ENCODE data around the gene FAM89B.

Gene FAM89B

DNA sequence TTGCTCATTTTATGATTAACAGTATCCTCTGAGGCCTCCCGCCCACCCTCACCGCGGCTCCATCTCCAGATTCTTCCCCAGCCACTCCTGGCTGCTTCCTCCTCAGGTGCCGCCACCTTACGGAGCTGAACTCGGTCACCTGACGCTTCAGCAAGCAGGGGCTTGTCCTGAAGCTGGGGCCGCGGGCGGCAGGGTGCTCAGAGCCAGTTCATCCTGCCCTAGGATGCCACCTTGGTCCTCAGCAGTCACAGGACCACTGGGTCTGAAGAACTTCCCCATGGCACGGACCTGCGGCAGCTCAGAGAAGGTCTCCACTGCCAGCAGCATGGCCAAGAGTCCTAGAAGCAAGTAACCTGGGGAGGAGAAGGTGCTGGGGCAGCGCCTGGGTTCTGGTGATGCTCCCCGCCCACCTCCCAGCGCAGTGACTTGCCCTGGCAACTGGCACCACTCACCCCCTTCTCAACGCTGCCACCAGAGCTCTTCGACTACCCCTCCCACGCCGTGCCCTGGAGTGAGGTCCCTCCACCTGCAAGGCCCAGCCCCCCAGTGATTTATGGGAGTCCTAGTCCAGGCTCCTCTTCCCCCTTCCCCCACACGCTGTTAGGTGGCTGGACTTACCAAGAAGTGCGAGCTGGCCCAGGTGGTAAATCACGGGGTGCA, 20.6 kb downstream of the FAM89B start:
- H3K36me3 ChIP-seq (ENCODE audit: control insufficient read depth, insufficient read depth, low read length), result no peaks in the 10 kb centered on the region

GRCh38 chr11:65593518-65594414, 21.4 kb downstream of the FAM89B start:
- H3K4me1 ChIP-seq (ENCODE audit: control insufficient read depth, insufficient read depth, low read length), result no peaks in the 10 kb centered on the region
- H3K9ac ChIP-seq (ENCODE audit: low read depth, low read length), result no peak overlapping the region
- no peak overlapping the region for H3K4me3 ChIP-seq (ENCODE audit: low read depth, low read length)
- H3K27me3 ChIP-seq (ENCODE audit: control insufficient read depth, insufficient read depth, low read length), result peaks cover 31% of the 10 kb centered on the region
- H3K9me3 ChIP-seq (ENCODE audit: control insufficient read depth, insufficient read depth, low read length), result no peaks in the 10 kb centered on the region
- H3K36me3 ChIP-seq (ENCODE audit: control insufficient read depth, insufficient read depth, low read length), result no peaks in the 10 kb centered on the region

More for the DNA sequence above, 20.6 kb downstream of the FAM89B start:
- Histone ChIP-seq H3K9ac (ENCODE audit: low read depth, low read length) (no peak overlapping the region), H3K9me3 (ENCODE audit: control insufficient read depth, insufficient read depth, low read length) (no peaks in the 10 kb centered on the region), H3K4me3 (ENCODE audit: low read depth, low read length) (peak overlapping the region; percentile 63), H3K27me3 (ENCODE audit: control insufficient read depth, insufficient read depth, low read length) (peaks cover 31% of the 10 kb centered on the region), H3K4me1 (ENCODE audit: control insufficient read depth, insufficient read depth, low read length) (peaks cover 3% of the 10 kb centered on the region)

GRCh38 chr11:65595131-65595530, 22.8 kb downstream of the FAM89B start:
- Histone ChIP-seq H3K4me3 (ENCODE audit: low read depth, low read length) (no peak overlapping the region), H3K36me3 (ENCODE audit: control insufficient read depth, insufficient read depth, low read length) (no peaks in the 10 kb centered on the region), H3K27me3 (ENCODE audit: control insufficient read depth, insufficient read depth, low read length) (peaks cover 29% of the 10 kb centered on the region), H3K4me1 (ENCODE audit: control insufficient read depth, insufficient read depth, low read length) (no peaks in the 10 kb centered on the region), H3K9ac (ENCODE audit: low read depth, low read length) (no peak overlapping the region), H3K9me3 (ENCODE audit: control insufficient read depth, insufficient read depth, low read length) (no peaks in the 10 kb centered on the region)

DNA sequence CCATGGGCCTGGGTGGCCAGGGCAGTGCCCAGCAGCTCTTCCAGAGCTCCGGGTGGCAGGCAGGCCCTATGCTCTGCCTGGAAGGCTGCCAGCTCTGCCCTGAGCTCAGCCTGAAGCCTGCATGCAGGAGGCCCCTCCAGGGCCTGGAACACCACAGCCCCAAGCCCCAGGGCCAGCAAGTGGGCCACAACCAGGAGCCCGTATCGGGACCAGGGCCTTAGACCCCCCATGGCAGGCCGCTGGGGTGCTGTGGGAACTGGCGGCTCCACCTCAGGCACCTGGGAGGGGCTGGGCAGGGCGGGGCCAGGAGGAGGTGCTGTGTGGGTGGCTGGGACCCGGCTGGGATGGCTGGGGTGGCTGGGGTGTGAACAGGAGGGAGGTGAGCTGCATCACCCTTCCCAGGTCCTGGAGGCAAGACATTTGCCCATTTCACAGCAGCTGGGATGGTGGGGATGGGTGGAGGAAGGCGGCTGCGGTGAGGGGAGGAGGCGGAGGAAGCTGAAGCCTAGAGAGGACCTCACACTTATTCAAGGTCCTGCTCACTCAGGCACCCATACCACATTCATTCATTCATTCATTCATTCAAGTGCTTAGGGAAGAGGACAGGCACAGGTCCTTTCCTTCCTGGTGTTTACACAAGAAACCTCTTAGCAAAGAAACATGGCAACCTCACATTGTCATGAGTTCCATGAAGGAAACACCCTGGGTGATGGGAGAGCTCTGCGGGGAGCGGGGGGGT, 23.4 kb downstream of the FAM89B start, which contains the start of gene KCNK7:
KCNK7 (minus strand) TSS at position 258 of the 739 bp plus-strand sequence; CDS start at position 230, 28 bp downstream.
- H3K4me1 ChIP-seq (ENCODE audit: control insufficient read depth, insufficient read depth, low read length), result no peaks in the 10 kb centered on the region
- no peak within 1 kb of the TSS for H3K4me3 ChIP-seq (ENCODE audit: low read depth, low read length)
- H3K9me3 ChIP-seq (ENCODE audit: control insufficient read depth, insufficient read depth, low read length), result no peaks in the 10 kb centered on the region
- H3K27me3 ChIP-seq (ENCODE audit: control insufficient read depth, insufficient read depth, low read length), result peaks cover 24% of the 10 kb centered on the region
- no peaks in the 10 kb centered on the region for H3K36me3 ChIP-seq (ENCODE audit: control insufficient read depth, insufficient read depth, low read length)
- no peak within 1 kb of the TSS for H3K9ac ChIP-seq (ENCODE audit: low read depth, low read length)

- H3K4me1 ChIP-seq (ENCODE audit: control insufficient read depth, insufficient read depth, low read length), result no peaks in the 10 kb centered on the region
- no peak overlapping the region for H3K9ac ChIP-seq (ENCODE audit: low read depth, low read length)
These were observed 24.2 kb downstream of the FAM89B start for GRCh38 chr11:65596520-65596919.

DNA sequence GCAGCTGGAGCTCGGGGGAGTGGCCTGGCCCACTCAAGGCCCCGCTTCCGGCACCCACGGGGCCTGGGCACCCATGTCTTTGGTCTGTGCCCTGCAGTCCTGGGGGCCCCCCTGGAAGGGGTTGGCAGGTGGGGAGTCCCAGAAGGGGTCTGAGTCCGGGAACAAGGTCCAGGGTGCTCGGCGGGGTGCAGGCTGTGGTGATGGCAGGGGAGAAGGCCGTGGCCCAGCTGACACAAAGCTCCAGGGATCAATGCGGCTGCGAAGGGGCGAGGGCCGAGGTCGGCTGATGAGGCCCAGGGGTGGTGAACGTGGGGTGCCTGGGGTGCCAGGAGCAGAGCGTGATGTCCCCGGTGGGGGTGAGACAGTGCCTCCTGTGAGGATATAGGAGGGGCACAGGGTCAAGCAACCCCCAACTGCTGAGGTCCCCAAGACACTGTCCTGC, 25.9 kb downstream of the FAM89B start:
- H3K36me3 ChIP-seq (ENCODE audit: control insufficient read depth, insufficient read depth, low read length), result no peaks in the 10 kb centered on the region
- H3K9ac ChIP-seq (ENCODE audit: low read depth, low read length), result no peak overlapping the region
- no peaks in the 10 kb centered on the region for H3K4me1 ChIP-seq (ENCODE audit: control insufficient read depth, insufficient read depth, low read length)
- H3K27me3 ChIP-seq (ENCODE audit: control insufficient read depth, insufficient read depth, low read length), result peaks cover 7% of the 10 kb centered on the region
- no peak overlapping the region for H3K4me3 ChIP-seq (ENCODE audit: low read depth, low read length)
- H3K9me3 ChIP-seq (ENCODE audit: control insufficient read depth, insufficient read depth, low read length), result no peaks in the 10 kb centered on the region

More at GRCh38 chr11:65596520-65596919, 24.2 kb downstream of the FAM89B start:
- H3K4me3 ChIP-seq (ENCODE audit: low read depth, low read length), result no peak overlapping the region
- no peaks in the 10 kb centered on the region for H3K9me3 ChIP-seq (ENCODE audit: control insufficient read depth, insufficient read depth, low read length)
- peaks cover 18% of the 10 kb centered on the region for H3K27me3 ChIP-seq (ENCODE audit: control insufficient read depth, insufficient read depth, low read length)
- no peaks in the 10 kb centered on the region for H3K36me3 ChIP-seq (ENCODE audit: control insufficient read depth, insufficient read depth, low read length)

GRCh38 chr11:65599216-65599954, 27.0 kb downstream of the FAM89B start:
- no peaks in the 10 kb centered on the region for H3K27me3 ChIP-seq (ENCODE audit: control insufficient read depth, insufficient read depth, low read length)
- no peaks in the 10 kb centered on the region for H3K36me3 ChIP-seq (ENCODE audit: control insufficient read depth, insufficient read depth, low read length)
- no peaks in the 10 kb centered on the region for H3K4me1 ChIP-seq (ENCODE audit: control insufficient read depth, insufficient read depth, low read length)
- no peak overlapping the region for H3K4me3 ChIP-seq (ENCODE audit: low read depth, low read length)
- no peaks in the 10 kb centered on the region for H3K9me3 ChIP-seq (ENCODE audit: control insufficient read depth, insufficient read depth, low read length)
- no peak overlapping the region for H3K9ac ChIP-seq (ENCODE audit: low read depth, low read length)

- H3K27me3 ChIP-seq (ENCODE audit: control insufficient read depth, insufficient read depth, low read length), result no peaks in the 10 kb centered on the region
- no peak overlapping the region for H3K4me3 ChIP-seq (ENCODE audit: low read depth, low read length)
- no peaks in the 10 kb centered on the region for H3K9me3 ChIP-seq (ENCODE audit: control insufficient read depth, insufficient read depth, low read length)
- no peaks in the 10 kb centered on the region for H3K36me3 ChIP-seq (ENCODE audit: control insufficient read depth, insufficient read depth, low read length)
- no peaks in the 10 kb centered on the region for H3K4me1 ChIP-seq (ENCODE audit: control insufficient read depth, insufficient read depth, low read length)
- H3K9ac ChIP-seq (ENCODE audit: low read depth, low read length), result no peak overlapping the region
These were observed 27.6 kb downstream of the FAM89B start for GRCh38 chr11:65599955-65600246.

DNA sequence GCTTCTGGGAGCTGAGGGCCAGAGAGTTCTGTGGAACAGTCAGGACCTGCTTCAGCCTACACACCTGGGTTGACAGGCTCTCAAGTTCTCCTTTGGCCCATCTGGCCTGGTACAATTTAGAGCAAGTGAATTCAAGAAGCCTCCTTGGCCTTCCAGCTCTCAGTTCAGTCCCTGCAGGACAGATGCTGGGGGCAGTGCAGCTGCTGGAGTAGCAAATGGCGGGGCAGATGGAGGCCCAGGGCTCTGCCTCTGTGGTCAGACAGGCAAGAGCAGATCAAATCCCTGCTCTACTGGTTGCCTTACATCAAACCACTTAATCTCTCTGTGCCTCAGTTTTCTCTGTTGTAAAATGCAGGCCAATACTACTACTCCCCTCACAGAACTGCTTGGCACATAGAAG, 31.9 kb downstream of the FAM89B start:
- Histone ChIP-seq H3K36me3 (ENCODE audit: control insufficient read depth, insufficient read depth, low read length) (peaks cover 10% of the 10 kb centered on the region), H3K9ac (ENCODE audit: low read depth, low read length) (no peak overlapping the region), H3K9me3 (ENCODE audit: control insufficient read depth, insufficient read depth, low read length) (no peaks in the 10 kb centered on the region), H3K4me3 (ENCODE audit: low read depth, low read length) (no peak overlapping the region), H3K27me3 (ENCODE audit: control insufficient read depth, insufficient read depth, low read length) (peaks cover 2% of the 10 kb centered on the region), H3K4me1 (ENCODE audit: control insufficient read depth, insufficient read depth, low read length) (no peaks in the 10 kb centered on the region)

DNA sequence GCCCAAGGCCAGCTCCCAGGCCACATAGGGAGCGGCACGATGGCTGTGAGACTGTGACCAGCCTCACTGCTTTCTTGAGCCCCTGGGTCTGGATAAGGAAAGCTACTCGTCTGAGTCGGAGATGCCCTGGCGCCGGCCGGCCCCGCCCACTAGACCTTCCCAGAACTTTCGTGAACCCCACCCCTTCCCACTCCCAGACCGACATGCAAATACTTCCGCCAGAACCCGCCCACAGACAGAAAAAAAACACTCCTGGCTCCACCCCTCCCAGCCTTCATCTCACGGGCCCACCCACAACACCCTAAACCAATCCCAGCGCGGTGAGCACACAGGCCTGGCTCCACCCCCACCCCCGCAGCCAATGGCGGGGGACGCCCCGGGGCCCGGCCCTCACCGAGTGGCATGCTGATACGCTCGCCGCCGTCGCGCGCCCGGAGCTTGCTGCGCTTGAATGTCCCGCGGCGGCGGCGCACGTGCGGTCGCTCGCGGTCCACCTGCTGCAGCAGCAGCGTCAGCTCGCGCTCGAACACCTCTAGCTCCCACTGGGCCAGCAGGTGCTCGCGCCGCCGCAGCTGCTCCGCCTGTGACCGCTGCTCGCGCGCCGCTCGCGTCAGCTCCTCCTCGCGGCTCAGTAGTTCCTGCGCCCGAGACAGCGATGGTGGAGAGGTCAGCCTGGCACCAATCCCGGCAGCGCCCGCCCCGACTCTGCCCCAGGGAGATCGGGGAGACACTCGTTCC, 34.7 kb downstream of the FAM89B start:
- peaks cover 2% of the 10 kb centered on the region for H3K27me3 ChIP-seq (ENCODE audit: control insufficient read depth, insufficient read depth, low read length)
- H3K9ac ChIP-seq (ENCODE audit: low read depth, low read length), result peak overlapping the region; percentile 47
- H3K36me3 ChIP-seq (ENCODE audit: control insufficient read depth, insufficient read depth, low read length), result peaks cover 10% of the 10 kb centered on the region
- H3K4me1 ChIP-seq (ENCODE audit: control insufficient read depth, insufficient read depth, low read length), result no peaks in the 10 kb centered on the region
- H3K4me3 ChIP-seq (ENCODE audit: low read depth, low read length), result peak overlapping the region; percentile 55
- no peaks in the 10 kb centered on the region for H3K9me3 ChIP-seq (ENCODE audit: control insufficient read depth, insufficient read depth, low read length)

Measured in iPS-15b (cell line).